K562 (cell line): ENCODE measurements around the gene EME1. TPM values are rescaled to one million over a fixed set of nuclear protein-coding genes. Genes with fewer than 3 reads are reported as not detected.
A peak's percentile ranks its signal among the peaks of the same experiment; 100 is the strongest.

Source experiments
- CEBPG ChIP-seq, 3 experiments: fragments of 200-800 bp in 1 of 3; sonication (Bioruptor generic) in 1 of 3; sonication (generic) in 1 of 3; formaldehyde crosslinking in 1 of 3; IDR thresholded peaks in 2 of 3; conservative IDR thresholded peaks in 1 of 3; 2 replicates each; pipeline versions ENCODE4 v1.6.1 to v1.8.0; 2016 to 2022; ENCODE audit warnings: missing compliant biosample characterization in 2 of 3, missing genetic modification characterization in 2 of 3, mild to moderate bottlenecking in 1 of 3, missing genetic modification reagents in 1 of 3
- CHD2 ChIP-seq: IDR thresholded peaks from 2 replicates; pipeline ENCODE4 v1.6.1; 2011; ENCODE audit warnings: low read depth, low read length
- E2F3 ChIP-seq: fragments of 250-450 bp; sonication (Bioruptor Pico); IDR thresholded peaks from 2 replicates; pipeline ENCODE4 v1.4.0; 2020; ENCODE audit warnings: mild to moderate bottlenecking
- E2F8 ChIP-seq: fragments of 450-650 bp; IDR thresholded peaks from 2 replicates; pipeline ENCODE4 v1.7.1; 2018; ENCODE audit warnings: mild to moderate bottlenecking, low read depth; ENCODE audit not compliant: partially characterized antibody
- FOXJ2 ChIP-seq: fragments of 200-800 bp; sonication (Bioruptor generic); IDR thresholded peaks from 2 replicates; pipeline ENCODE4 v1.6.1; 2016; ENCODE audit warnings: missing genetic modification characterization, missing compliant biosample characterization
- FOXP4 ChIP-seq: sonication (generic); formaldehyde crosslinking; IDR thresholded peaks from 2 replicates; pipeline ENCODE4 v1.8.0; 2022; ENCODE audit warnings: mild to moderate bottlenecking, missing genetic modification reagents, borderline replicate concordance
- GTF2A2 ChIP-seq: IDR thresholded peaks from 2 replicates; pipeline ENCODE4 v1.6.1; 2016; ENCODE audit warnings: mild to moderate bottlenecking, missing genetic modification characterization, missing compliant biosample characterization
- MAFK ChIP-seq: IDR thresholded peaks from 2 replicates; pipeline ENCODE4 v1.6.1; 2011; ENCODE audit warnings: low read length, improper control_type of control experiment
- MLLT1 ChIP-seq, 2 experiments: fragments of 450-650 bp; IDR thresholded peaks; 2 replicates each; pipeline ENCODE4 v1.6.1; 2016
- MTF1 ChIP-seq: fragments of 250-450 bp; sonication (Bioruptor Pico); IDR thresholded peaks from 2 replicates; pipeline ENCODE4 v1.9.0; 2021; ENCODE audit warnings: moderate library complexity, mild to moderate bottlenecking, inconsistent platforms, borderline replicate concordance
- NCOA1 ChIP-seq: fragments of 450-650 bp; IDR thresholded peaks from 2 replicates; pipeline ENCODE4 v1.6.1; 2016; ENCODE audit warnings: low read depth
- POLR2AphosphoS2 ChIP-seq: IDR thresholded peaks from 2 replicates; pipeline ENCODE4 v1.6.1; 2012; ENCODE audit warnings: low read length, improper control_type of control experiment
- RUNX1 ChIP-seq: sonication (generic); IDR thresholded peaks from 2 replicates; pipeline ENCODE4 v1.6.1; 2016; ENCODE audit warnings: antibody characterized with exemption, low read depth
- SIRT6 ChIP-seq: IDR thresholded peaks from one replicate; pipeline ENCODE4 v1.6.1; 2012; ENCODE audit warnings: low read depth, mild to moderate bottlenecking, control low read depth, inconsistent platforms, low read length, moderate library complexity
- SRF ChIP-seq, 2 experiments: fragments of 250-450, 450-650 bp in 1 of 2; sonication (Bioruptor Pico) in 1 of 2; sonication (generic) in 1 of 2; formaldehyde crosslinking; IDR thresholded peaks; 2 replicates each; pipeline versions ENCODE4 v1.5.0 to v1.5.1; 2020 to 2022; ENCODE audit warnings: mild to moderate bottlenecking in 1 of 2, missing genetic modification reagents in 1 of 2
- TCF3 ChIP-seq: sonication (generic); formaldehyde crosslinking; IDR thresholded peaks from 2 replicates; pipeline ENCODE4 v1.4.0; 2020; ENCODE audit warnings: mild to moderate bottlenecking, missing genetic modification reagents
- YBX1 ChIP-seq: fragments of 450-650 bp; IDR thresholded peaks from 2 replicates; pipeline ENCODE4 v1.7.1; 2016; ENCODE audit warnings: mild to moderate bottlenecking
- ZC3H8 ChIP-seq: fragments of 450-650 bp; IDR thresholded peaks from 2 replicates; pipeline ENCODE4 v1.6.1; 2017
- ZFX ChIP-seq: sonication (generic); formaldehyde crosslinking; IDR thresholded peaks from 2 replicates; pipeline ENCODE4 v1.8.0; 2022; ENCODE audit warnings: mild to moderate bottlenecking, missing genetic modification reagents, moderate library complexity
- ZNF232 ChIP-seq: sonication (generic); formaldehyde crosslinking; IDR thresholded peaks from 2 replicates; pipeline ENCODE4 v1.8.0; 2022; ENCODE audit warnings: mild to moderate bottlenecking, missing genetic modification reagents
- ZNF507 ChIP-seq: conservative IDR thresholded peaks from 2 replicates; pipeline ENCODE4 v1.6.1; 2017; ENCODE audit warnings: missing genetic modification characterization, missing compliant biosample characterization
- polyA plus RNA-seq, 8 experiments: library from polyadenylated mRNA; depleted of rRNA in 4 of 8; stranded (reverse) in 5 of 8; unstranded in 3 of 8; fragments of >200 nt; fragmentation: Nextera tagmentation in 2 of 8; fragmentation: Illumina TruSeq in 1 of 8; extraction: Ambion mirVana in 2 of 8; extraction: Trizol in 1 of 8; gene quantifications; 2 replicates each; pipeline versions ENCODE4 v1.2.1 to v1.2.3, GENCODE V29; 2011 to 2014; ENCODE audit warnings: inconsistent platforms in 1 of 8, missing spikeins in 1 of 8
- total RNA-seq, 7 experiments: library from RNA; depleted of rRNA in 6 of 7; stranded (reverse); fragments of >200 nt in 6 of 7; fragmentation: Illumina TruSeq in 2 of 7; extraction: Trizol in 2 of 7; gene quantifications; 2 replicates each; pipeline versions ENCODE4 v1.2.1 to v1.2.3, GENCODE V29; 2011 to 2021; ENCODE audit warnings: low replicate concordance in 1 of 7

The EME1 gene
- total and polyA plus RNA-seq, 9 of the 15 experiments (the other 6 are each of a cell fraction or from before 2014, with no cell fraction given), result 14.6 to 44.1 (median 24.0) TPM

DNA sequence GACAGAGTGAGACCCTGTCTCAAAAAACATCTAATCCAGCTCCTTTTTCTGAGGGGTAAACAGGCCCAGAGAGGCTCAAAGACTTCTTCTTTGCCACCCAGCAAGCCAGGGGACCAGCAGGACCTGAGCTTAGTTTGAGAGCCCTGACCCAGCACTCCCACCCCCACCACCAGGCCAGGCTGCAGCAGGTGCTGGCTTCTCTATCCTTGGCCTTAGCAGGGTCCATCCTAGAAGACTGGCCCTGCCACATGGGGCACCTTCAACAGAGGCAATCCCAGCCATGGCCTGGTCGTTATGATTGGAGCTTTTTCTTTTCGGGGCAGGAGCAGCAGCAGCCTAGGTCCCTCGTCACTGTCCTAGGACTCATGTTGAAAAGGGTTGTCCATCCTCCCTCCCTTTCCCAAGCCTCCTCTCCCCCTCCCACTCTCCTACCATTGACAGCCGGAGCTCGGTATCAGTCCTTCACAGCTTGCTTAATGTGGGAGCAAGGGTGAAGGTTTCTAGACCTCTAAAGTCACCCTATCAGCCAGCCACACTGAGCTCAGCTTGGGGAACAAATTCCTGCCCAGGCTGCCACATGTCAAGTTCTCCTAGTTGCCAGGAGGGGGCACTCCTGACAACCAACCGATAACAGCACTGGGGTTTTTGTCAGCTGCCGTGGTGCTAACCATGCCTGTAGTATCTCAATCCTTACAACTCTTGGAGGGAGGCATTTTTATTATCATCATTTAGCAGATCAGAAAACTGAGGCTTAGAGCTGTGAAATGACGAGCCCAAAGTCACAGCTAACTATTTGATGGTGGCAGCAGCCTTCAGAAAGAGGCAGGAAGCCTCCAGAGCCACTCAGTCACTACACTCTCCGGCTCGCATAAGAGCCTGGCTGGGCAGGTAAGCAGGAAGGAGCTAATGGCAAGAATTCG is 11.2 kb upstream of the EME1 start (continued):
- TF ChIP-seq CEBPG (CRISPR knock-in tag; IDR thresholded peaks at IDR 0.05) (no peak), CEBPG (tag; conservative IDR thresholded peaks at IDR 0.05 in 1 of 2, IDR thresholded peaks at IDR 0.05 in 1 of 2) (no peak), SIRT6 (no peak), RUNX1 (no peak), ZFX (CRISPR knock-in tag) (no peak), POLR2AphosphoS2 (no peak; the same call in 1 of the 2 replicates), SRF (CRISPR knock-in tag; IDR thresholded peaks at IDR 0.05) (no peak), NCOA1 (peak; percentile 70; the same call in 1 of the 2 replicates), MLLT1 (IDR thresholded peaks at IDR 0.05) (peak in 1 of 2 experiments; percentile 67; a peak in 2 of 4 replicates), E2F3 (CRISPR knock-in tag) (no peak), ZNF507 (no peak), GTF2A2 (tag) (no peak), E2F8 (peak; percentile 34), TCF3 (CRISPR knock-in tag) (peak; percentile 97), YBX1 (no peak), CHD2 (no peak), MAFK (no peak), MTF1 (CRISPR knock-in tag) (no peak), ZNF232 (CRISPR knock-in tag) (0 out of 2 replicates have a peak, but pooled peaks have one; percentile 18), FOXJ2 (tag) (no peak), ZC3H8 (no peak), FOXP4 (CRISPR knock-in tag) (peak; percentile 69; the same call in 1 of the 2 replicates)
